ENCODE results near the gene TINCR. TPM values are rescaled to one million over a fixed set of nuclear protein-coding genes. Genes with fewer than 3 reads are reported as not detected.
"Not testable (repeated sequence)": the region's sequence is repeated elsewhere in the genome, so short reads cannot be mapped to it uniquely, and the experiment has no call there.

TINCR gene
- total RNA-seq, 2 experiments from 2014 or later = 0.83 to 1.0 TPM

- DNase-seq = no peak
- Mint-ChIP-seq H3K4me3 (no peak overlapping the region), H3K4me1 (ENCODE audit: low read depth) (no peaks in the 10 kb centered on the region), H3K9me3 (no peaks in the 10 kb centered on the region), H3K27ac (no peak overlapping the region), H3K36me3 (ENCODE audit: low read depth) (no peaks in the 10 kb centered on the region), H3K27me3 (ENCODE audit: low read depth) (no peaks in the 10 kb centered on the region)
- CTCF ChIA-PET = no interaction called here
- intact Hi-C loops (cut with micrococcal nuclease) = no loop called here
Measured at GRCh38 chr19:5545051-5545450, 22.7 kb downstream of the TINCR start.

GRCh38 chr19:5542665-5543064, 25.1 kb downstream of the TINCR start:
- no peak for DNase-seq
- Mint-ChIP-seq H3K27me3 (ENCODE audit: low read depth) (peaks cover 8% of the 10 kb centered on the region), H3K9me3 (no peaks in the 10 kb centered on the region), H3K4me3 (no peak overlapping the region), H3K36me3 (ENCODE audit: low read depth) (no peaks in the 10 kb centered on the region), H3K27ac (no peak overlapping the region), H3K4me1 (ENCODE audit: low read depth) (no peaks in the 10 kb centered on the region)
- CTCF ChIA-PET = interaction anchor here (0.7 kb wide), 1 partner anchor 600 kb away, joined by 5 read pairs; no protein-coding TSS in a partner anchor
- intact Hi-C loops (cut with micrococcal nuclease) = no loop called here

GRCh38 chr19:5541456-5541855, 26.3 kb downstream of the TINCR start:
- H3K4me3 Mint-ChIP-seq = no peak overlapping the region
- H3K36me3 Mint-ChIP-seq (ENCODE audit: low read depth) = no peaks in the 10 kb centered on the region
- no peaks in the 10 kb centered on the region for H3K9me3 Mint-ChIP-seq
- no peaks in the 10 kb centered on the region for H3K4me1 Mint-ChIP-seq (ENCODE audit: low read depth)
- DNase-seq = no peak
- intact Hi-C loops (cut with micrococcal nuclease) = no loop called here
- H3K27me3 Mint-ChIP-seq (ENCODE audit: low read depth) = peaks cover 11% of the 10 kb centered on the region
- CTCF ChIA-PET = no interaction called here
- H3K27ac Mint-ChIP-seq = no peak overlapping the region

- no peak for DNase-seq
- Mint-ChIP-seq H3K27me3 (ENCODE audit: low read depth) (peaks cover 17% of the 10 kb centered on the region), H3K36me3 (ENCODE audit: low read depth) (no peaks in the 10 kb centered on the region), H3K9me3 (peaks cover 4% of the 10 kb centered on the region), H3K4me1 (ENCODE audit: low read depth) (no peaks in the 10 kb centered on the region), H3K27ac (peak overlapping the region; percentile 59), H3K4me3 (no peak overlapping the region)
- CTCF ChIA-PET = no interaction called here
- intact Hi-C loops (cut with micrococcal nuclease) = no loop called here
Measured at GRCh38 chr19:5540208-5540607, 27.5 kb downstream of the TINCR start.

GRCh38 chr19:5537870-5538269, 29.9 kb downstream of the TINCR start:
- Mint-ChIP-seq H3K27me3 (ENCODE audit: low read depth) (peaks cover 19% of the 10 kb centered on the region), H3K4me1 (ENCODE audit: low read depth) (no peaks in the 10 kb centered on the region), H3K9me3 (peaks cover 16% of the 10 kb centered on the region), H3K4me3 (no peak overlapping the region), H3K27ac (no peak overlapping the region), H3K36me3 (ENCODE audit: low read depth) (peaks cover 4% of the 10 kb centered on the region)
- no peak for DNase-seq
- intact Hi-C loops (cut with micrococcal nuclease) = no loop called here
- CTCF ChIA-PET = no interaction called here

GRCh38 chr19:5536982-5537579, 30.7 kb downstream of the TINCR start:
- H3K9me3 Mint-ChIP-seq = peaks cover 18% of the 10 kb centered on the region
- DNase-seq; H3K4me3 Mint-ChIP-seq; intact Hi-C loops (cut with micrococcal nuclease); H3K27ac Mint-ChIP-seq; H3K36me3 Mint-ChIP-seq (ENCODE audit: low read depth); H3K4me1 Mint-ChIP-seq (ENCODE audit: low read depth): not testable (repeated sequence)
- CTCF ChIA-PET = interaction anchor here (0.7 kb wide), 1 partner anchor 11 kb away, joined by 3 read pairs; no protein-coding TSS in a partner anchor
- peaks cover 19% of the 10 kb centered on the region for H3K27me3 Mint-ChIP-seq (ENCODE audit: low read depth)

- Mint-ChIP-seq H3K27ac (no peak overlapping the region), H3K9me3 (peaks cover 18% of the 10 kb centered on the region), H3K27me3 (ENCODE audit: low read depth) (peaks cover 19% of the 10 kb centered on the region), H3K4me1 (ENCODE audit: low read depth) (no peaks in the 10 kb centered on the region), H3K36me3 (ENCODE audit: low read depth) (peaks cover 4% of the 10 kb centered on the region), H3K4me3 (no peak overlapping the region)
- CTCF ChIA-PET = interaction anchor here (0.8 kb wide), 1 partner anchor 14 kb away, joined by 6 read pairs; no protein-coding TSS in a partner anchor
- no peak for DNase-seq
- intact Hi-C loops (cut with micrococcal nuclease) = no loop called here
Measured at GRCh38 chr19:5536337-5536894, 31.3 kb downstream of the TINCR start.

GRCh38 chr19:5534787-5535586, 32.8 kb downstream of the TINCR start:
- DNase-seq = peak; percentile 28
- Mint-ChIP-seq H3K27ac (no peak overlapping the region), H3K4me3 (no peak overlapping the region), H3K27me3 (ENCODE audit: low read depth) (peaks cover 19% of the 10 kb centered on the region), H3K4me1 (ENCODE audit: low read depth) (no peaks in the 10 kb centered on the region), H3K36me3 (ENCODE audit: low read depth) (peaks cover 4% of the 10 kb centered on the region), H3K9me3 (peaks cover 18% of the 10 kb centered on the region)
- intact Hi-C loops (cut with micrococcal nuclease) = no loop called here
- CTCF ChIA-PET = interaction anchor here (0.8 to 1.6 kb wide), 4 partner anchors 12 to 164 kb away, joined by 3 to 5 read pairs (median 4); no protein-coding TSS in a partner anchor

GRCh38 chr19:5533257-5533656, 34.5 kb downstream of the TINCR start:
- Mint-ChIP-seq H3K4me1 (ENCODE audit: low read depth) (no peaks in the 10 kb centered on the region), H3K27me3 (ENCODE audit: low read depth) (peaks cover 14% of the 10 kb centered on the region), H3K36me3 (ENCODE audit: low read depth) (peaks cover 4% of the 10 kb centered on the region), H3K27ac (no peak overlapping the region), H3K9me3 (peaks cover 18% of the 10 kb centered on the region), H3K4me3 (no peak overlapping the region)
- CTCF ChIA-PET = no interaction called here
- DNase-seq = no peak
- intact Hi-C loops (cut with micrococcal nuclease) = no loop called here

- H3K36me3 Mint-ChIP-seq (ENCODE audit: low read depth) = peaks cover 4% of the 10 kb centered on the region
- CTCF ChIA-PET = no interaction called here
- no peak overlapping the region for H3K4me3 Mint-ChIP-seq
- intact Hi-C loops (cut with micrococcal nuclease) = no loop called here
- peaks cover 6% of the 10 kb centered on the region for H3K27me3 Mint-ChIP-seq (ENCODE audit: low read depth)
- H3K4me1 Mint-ChIP-seq (ENCODE audit: low read depth) = no peaks in the 10 kb centered on the region
- H3K9me3 Mint-ChIP-seq = peaks cover 16% of the 10 kb centered on the region
- H3K27ac Mint-ChIP-seq = no peak overlapping the region
- DNase-seq = no peak
Measured at GRCh38 chr19:5530701-5531100, 37.1 kb downstream of the TINCR start.

GRCh38 chr19:5526691-5527090, 41.1 kb downstream of the TINCR start:
- Mint-ChIP-seq H3K27ac (no peak overlapping the region), H3K27me3 (ENCODE audit: low read depth) (peaks cover 16% of the 10 kb centered on the region), H3K4me1 (ENCODE audit: low read depth) (no peaks in the 10 kb centered on the region), H3K36me3 (ENCODE audit: low read depth) (no peaks in the 10 kb centered on the region), H3K4me3 (no peak overlapping the region), H3K9me3 (no peaks in the 10 kb centered on the region)
- no peak for DNase-seq
- intact Hi-C loops (cut with micrococcal nuclease) = no loop called here
- CTCF ChIA-PET = no interaction called here

GRCh38 chr19:5524081-5524480, 43.7 kb downstream of the TINCR start:
- H3K27me3 Mint-ChIP-seq (ENCODE audit: low read depth) = peaks cover 26% of the 10 kb centered on the region
- no peak overlapping the region for H3K4me3 Mint-ChIP-seq
- H3K27ac Mint-ChIP-seq = no peak overlapping the region
- CTCF ChIA-PET = interaction anchor here (1.0 to 1.3 kb wide), 3 partner anchors 11 to 270 kb away, joined by 4 read pairs; no protein-coding TSS in a partner anchor
- no peak for DNase-seq
- H3K9me3 Mint-ChIP-seq = peaks cover 3% of the 10 kb centered on the region
- H3K36me3 Mint-ChIP-seq (ENCODE audit: low read depth) = no peaks in the 10 kb centered on the region
- intact Hi-C loops (cut with micrococcal nuclease) = no loop called here
- no peaks in the 10 kb centered on the region for H3K4me1 Mint-ChIP-seq (ENCODE audit: low read depth)

Measured in activated naive CD4-positive, alpha-beta T cell treated with anti-CD3 and anti-CD28 coated beads for 36 hours (primary cell).